HG03521 (cell line): Measurements from ENCODE around the gene ITGA11.

ENCODE experiments used
- ATAC-seq: cut with Tn5 transposase; IDR thresholded peaks from one replicate; pipeline ENCODE4 v1.9.1; 2021; ENCODE audit warnings: mild to moderate bottlenecking, moderate library complexity; ENCODE audit not compliant: unreplicated experiment

The ITGA11 gene

GRCh38 chr15:68389936-68390817, 41.8 kb downstream of the ITGA11 start:
- no peak for ATAC-seq

GRCh38 chr15:68389041-68389930, 42.7 kb downstream of the ITGA11 start:
- ATAC-seq, result no peak

DNA sequence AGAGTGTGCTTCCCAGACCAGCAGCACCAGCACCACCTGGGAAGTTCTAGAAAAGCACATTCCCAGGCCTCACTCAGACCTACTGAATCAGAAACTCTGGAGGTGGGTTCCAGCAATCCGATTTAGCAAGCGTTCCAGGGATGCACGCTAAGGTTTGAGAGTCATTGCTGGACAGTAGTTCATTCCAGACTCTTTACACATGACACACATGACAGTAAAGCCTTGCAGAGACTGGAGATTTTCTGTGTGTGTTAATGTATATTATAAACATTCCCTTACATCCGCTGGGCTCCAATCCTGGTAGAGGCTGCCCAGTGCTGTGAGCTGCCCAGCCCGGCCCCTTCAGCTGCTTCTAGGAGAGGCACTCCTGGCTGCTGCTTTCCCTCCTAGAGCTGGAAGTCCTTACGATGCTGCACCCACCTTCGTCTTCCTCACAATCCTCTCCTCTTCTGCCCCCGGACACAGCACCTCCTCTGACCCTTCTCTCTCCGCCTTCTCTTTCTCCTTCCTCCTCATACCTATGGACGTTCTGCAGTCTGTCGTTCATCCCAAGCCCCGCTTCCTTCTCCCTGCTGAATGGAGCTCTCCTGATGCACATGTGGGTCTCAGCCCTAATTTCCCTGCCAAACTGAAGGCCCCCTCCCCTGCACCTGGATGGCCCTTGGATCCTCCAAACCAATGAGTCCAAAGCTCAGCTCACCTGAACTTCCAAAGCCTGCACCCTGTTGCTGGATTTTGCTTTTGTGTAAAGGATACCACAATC, 44.4 kb downstream of the ITGA11 start:
- no peak for ATAC-seq

DNA sequence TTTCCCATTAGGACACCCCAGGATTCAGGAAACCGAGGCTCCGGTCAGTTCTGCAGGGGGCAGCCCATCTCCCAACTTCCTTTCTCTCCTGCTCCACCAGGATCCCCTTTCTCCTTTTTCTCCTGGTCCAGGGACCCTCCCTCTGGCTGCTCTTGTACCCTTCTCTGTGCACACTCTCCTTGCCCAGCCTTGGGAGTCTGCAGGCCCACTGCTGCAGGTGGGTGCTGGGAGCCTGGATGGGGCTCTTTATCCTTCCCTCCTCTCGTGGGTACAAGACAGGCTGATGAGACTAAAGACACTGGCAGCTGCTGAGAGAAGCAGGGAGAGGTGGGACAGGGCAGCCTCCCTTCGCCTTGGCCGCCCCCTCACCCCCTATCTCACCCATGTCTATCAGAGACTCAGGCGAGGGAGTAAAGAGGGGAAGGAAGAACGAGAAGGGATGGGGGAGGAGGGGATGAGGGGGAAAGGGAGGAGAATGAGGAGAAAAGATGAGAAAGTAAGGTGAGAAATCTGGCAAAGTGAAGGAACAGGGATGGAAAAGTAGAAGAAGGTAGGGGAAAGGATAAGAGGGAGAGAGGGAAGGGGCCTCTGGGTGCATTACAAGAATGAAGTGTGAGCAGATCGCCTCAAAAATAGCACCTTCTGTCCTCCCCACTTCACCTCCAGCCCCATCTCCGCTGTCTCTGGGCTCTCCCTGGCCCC, 45.2 kb downstream of the ITGA11 start:
- ATAC-seq, result no peak

- no peak for ATAC-seq
These were observed 46.0 kb downstream of the ITGA11 start for GRCh38 chr15:68385671-68386586.

DNA sequence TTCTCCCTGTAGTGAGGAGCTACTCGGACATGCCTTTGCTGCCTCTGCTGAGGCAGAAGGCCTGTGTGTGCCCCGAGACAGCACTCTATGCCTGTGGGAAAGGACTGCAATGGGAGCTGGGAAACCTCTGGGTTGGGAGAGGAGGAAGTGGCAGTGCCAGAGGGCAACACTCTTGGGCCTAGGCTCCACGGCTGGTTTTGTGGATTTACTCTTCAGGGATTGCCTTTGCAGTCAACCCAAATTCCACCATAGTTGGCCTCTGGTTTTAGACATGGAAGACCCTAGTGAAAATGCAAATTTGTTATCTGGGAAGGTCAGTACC, 46.8 kb downstream of the ITGA11 start:
- ATAC-seq, result no peak

- ATAC-seq, result no peak
These were observed 47.3 kb downstream of the ITGA11 start for GRCh38 chr15:68384451-68385239.

GRCh38 chr15:68383161-68384074, 48.5 kb downstream of the ITGA11 start:
- ATAC-seq, result no peak

DNA sequence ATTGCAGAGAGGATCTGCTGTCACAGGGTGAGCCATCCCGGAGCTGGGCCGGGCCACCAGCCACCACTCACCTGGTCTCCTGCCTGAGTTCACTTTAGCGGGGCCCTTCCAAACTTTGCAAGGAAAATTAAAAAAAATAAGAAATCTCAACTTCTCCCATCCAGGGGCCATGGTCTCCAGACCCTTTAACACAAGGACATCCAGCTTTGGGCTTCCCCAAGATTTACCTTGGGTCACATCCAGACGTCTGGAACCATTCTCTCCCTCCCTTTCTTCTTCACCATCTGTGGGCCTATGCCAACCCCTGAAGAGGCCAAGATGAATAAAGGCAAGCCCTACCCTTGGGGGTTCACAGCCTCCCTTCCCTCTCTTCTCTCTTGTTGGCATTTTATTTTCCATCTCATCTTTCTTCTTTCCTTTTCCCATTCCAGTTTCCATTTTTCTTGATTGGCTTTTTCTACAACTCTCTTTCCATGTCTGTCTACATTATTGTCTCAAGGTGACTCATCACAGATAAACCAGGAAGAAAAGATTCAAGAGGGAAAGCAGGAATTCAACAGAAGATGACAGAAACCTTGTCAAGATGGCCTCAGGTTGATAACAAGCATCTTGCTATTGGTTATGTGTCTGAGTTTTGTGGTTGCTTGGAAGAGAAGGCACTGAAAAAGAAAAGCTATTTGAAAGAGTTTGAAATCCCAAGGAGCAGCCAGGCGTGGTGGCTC, 49.5 kb downstream of the ITGA11 start:
- no peak for ATAC-seq

DNA sequence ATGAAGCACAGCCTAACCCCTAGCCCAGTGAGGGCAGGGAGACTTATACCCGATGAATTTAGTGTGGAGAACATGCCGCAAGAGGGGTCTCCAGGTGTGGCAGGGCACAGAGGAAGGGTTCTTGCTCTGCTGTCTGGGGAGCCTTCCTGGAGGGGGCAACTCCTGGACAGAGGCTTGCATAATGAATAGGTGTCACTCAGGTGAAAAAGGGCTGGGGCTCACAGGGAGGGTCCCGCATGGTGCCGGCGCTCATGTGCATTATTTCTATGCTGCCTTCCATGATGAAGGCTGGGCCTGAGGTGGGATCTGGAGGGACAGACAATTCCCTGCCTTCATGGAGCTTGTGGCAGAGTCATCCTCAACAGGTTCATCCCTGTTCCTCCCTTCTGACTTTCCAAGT, 51.5 kb downstream of the ITGA11 start:
- ATAC-seq, result no peak

GRCh38 chr15:68379759-68380290, 52.1 kb downstream of the ITGA11 start:
- no peak for ATAC-seq

GRCh38 chr15:68379058-68379758, 52.8 kb downstream of the ITGA11 start:
- no peak for ATAC-seq

- ATAC-seq, result no peak
These were observed 53.4 kb downstream of the ITGA11 start for GRCh38 chr15:68378595-68378994.

DNA sequence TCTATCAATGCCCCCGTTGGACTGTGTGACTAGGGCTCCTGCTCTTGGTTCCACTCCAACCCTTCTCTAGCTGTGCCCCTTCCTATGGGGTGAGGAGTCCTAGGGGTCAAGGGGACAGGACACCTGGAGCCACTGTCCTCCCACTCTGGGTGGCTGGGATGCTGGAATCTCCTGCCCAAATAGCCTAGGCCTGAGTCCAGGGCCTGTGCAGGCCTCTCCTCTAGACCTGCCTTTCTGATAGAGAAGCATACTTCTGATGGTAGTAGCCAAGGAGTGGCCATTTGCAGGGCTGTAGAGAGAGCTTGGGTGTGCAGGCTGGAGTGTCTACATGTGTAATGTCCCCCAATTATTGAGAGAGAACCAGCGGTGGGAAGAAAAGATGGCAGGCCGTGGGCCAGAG, 54.2 kb downstream of the ITGA11 start:
- ATAC-seq, result no peak

GRCh38 chr15:68376447-68377060, 55.4 kb downstream of the ITGA11 start:
- ATAC-seq, result no peak

DNA sequence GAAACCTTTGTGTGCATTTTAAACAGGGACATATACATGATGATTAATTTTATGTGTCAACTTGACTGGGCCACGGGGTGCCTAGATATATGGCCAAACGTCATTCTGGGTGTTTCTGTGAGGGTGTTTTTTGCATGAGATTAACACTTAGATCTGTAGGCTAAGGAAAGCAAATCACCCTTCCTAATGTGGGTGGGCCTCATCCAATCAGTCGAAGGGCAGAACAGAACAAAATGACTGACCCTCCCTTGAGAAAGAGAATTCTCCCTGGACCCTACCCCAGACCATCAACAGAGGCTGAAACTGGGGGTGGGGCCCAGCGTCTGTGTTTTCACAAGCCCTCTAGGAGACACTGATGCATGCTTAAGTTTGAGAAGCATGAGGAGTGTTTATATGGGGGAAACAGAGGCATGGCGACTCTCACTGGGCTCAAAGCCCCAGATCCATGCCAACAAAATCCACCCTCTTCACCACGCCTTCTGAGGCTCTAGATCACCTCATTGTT, 56.2 kb downstream of the ITGA11 start:
- ATAC-seq, result no peak
